Embryonic facial prominence (tissue), 1 donor: ENCODE results near the gene FXYD7.
"Not testable (repeated sequence)": the region's sequence is repeated elsewhere in the genome, so short reads cannot be mapped to it uniquely, and the experiment has no call there.

Experiments used
- DNase-seq: peaks from one replicate; pipeline ENCODE4 v3.0.0-alpha.2; 2016; ENCODE audit errors: extremely low spot score

FXYD7 gene, protein sequence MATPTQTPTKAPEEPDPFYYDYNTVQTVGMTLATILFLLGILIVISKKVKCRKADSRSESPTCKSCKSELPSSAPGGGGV

DNA sequence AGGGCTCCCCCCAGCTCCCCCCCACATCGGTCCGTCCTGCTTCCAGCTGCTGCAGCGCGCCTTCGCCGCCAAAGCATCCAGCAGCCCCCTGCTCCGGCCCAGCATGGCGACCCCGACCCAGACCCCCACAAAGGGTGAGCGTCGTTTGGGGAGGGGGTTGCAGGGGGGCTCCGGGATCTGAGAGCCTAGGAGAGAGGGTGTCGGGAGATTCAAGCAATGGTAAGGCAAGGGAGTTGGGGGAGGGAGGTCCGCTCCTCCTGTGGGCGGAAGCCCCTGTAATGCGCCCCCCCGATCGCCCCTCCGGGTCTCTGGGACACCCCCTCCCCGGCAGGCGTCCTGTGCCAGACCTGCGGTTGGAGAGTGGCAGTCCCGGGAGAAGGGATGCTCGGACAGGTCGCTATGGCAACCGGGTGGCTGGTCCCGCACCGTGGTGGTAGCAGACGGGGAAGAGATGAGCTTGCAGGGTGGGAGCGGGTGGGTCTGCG lies at the start of gene FXYD7:
Gene FXYD7, plus strand, starts transcription at position 25 of the 485 bp plus-strand sequence. Its CDS starts 79 bp downstream, at position 104.
- no peak for DNase-seq

DNA sequence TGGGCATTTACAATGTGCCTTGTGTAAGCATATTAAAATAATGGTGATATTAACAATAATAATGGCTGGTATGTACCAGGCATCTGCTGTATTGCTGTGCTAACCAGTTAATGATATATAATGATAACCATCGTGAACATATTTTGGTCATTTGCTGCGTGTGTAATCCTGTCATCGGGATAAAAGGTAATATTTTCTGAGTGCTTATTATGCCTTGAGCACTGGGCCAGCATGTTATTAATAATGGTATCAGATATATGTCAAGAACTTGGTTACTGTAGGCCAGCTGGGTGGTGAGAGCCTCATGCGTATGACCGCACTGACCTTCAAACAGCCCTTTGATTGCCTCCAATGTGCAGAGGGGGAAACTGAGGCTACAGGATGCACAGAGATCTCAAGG lies 49.6 kb upstream of the FXYD7 start:
- DNase-seq, result no peak

DNA sequence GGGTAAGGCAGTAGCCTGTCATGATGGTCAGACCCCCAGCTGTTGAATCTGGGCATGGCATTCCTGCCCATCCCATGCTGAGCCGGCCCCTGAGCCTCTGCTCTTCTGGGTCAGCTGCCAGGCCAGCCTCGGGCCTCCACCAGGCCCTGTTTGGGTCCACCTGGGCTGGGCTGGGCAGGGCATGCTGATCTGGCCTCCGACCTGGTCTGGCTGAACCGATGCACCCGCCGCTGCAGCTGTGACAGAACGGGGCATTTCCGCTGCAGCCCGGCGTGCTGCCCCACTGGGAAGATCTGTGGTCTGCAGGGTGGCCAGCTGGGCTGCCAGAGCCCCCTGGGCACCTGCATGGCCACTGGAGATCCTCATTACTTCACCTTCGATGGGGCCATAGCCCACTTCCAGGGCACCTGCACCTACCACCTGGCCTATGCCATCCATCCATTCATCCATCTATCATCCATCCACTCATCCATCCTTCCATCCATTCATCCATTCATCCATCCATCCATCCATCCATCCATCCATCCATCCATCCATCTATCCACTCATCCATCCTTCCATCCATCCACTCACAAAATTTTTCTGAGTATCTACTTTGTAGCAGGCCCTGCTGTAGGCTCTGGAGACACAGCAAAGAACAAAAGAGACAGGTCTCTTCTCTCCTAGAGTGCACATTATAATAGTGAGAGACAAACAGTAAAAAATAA lies 49.0 kb upstream of the FXYD7 start:
- no peak for DNase-seq

DNA sequence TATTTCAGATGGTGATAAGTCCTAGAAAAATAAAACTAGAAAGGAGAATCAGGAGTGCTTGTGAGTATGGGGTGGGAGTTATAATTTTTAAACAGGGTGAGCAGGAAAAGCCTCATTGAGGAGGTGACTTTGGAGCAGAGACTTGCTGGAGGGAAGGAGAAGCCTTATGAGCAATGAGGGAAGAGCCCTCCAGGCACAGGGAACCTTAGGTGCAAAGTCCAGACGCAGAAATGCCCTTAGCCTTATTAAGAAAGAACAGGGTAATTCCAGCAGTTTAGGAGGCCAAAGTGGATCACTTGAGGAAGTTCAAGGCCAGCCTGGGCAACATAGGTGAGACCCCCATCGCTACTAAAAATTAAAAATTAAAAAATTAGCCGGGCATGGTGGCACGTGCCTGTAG lies 48.4 kb upstream of the FXYD7 start:
- no peak for DNase-seq

DNA sequence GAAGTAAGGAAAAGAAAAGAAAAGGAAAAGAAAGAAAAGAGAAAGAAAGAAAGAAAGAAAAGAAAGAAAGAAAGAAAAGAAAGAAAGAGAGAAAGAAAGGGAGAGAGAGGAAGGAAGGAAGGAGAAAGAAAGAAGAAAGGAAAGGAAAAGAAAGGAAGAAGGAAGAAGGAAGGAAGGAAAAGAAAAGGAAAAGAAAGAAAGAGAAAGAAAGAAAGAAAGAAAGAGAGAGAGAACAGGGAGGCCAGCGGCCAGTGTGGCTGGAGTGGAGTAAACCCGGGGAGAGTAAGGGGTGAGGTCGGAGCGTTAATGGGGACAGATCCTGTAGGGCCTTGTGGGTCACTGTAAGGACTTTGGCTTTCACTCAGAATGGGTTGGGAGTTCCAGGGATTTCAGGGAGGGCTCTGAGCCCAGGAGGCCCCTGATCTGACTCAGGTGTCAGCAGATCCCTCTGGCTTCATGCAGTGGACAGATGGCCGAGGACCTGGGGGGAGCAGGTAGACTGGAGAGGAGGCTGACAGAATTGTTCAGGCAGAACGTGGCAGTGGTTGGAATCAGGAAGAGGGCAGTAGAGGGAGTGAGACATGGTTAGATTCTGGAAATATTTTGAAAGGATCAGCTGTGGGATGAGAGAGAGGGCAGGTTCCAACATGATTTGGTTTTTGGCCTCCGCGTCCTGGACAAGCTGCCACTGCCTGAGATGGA lies 47.2 kb upstream of the FXYD7 start:
- DNase-seq, result no peak

- no peak for DNase-seq
Observed at GRCh38 chr19:35098413-35099049, 44.5 kb upstream of the FXYD7 start.

GRCh38 chr19:35099155-35099896 lies 43.7 kb upstream of the FXYD7 start:
- DNase-seq, result no peak

GRCh38 chr19:35099897-35100275 lies 43.2 kb upstream of the FXYD7 start:
- DNase-seq, result no peak

DNA sequence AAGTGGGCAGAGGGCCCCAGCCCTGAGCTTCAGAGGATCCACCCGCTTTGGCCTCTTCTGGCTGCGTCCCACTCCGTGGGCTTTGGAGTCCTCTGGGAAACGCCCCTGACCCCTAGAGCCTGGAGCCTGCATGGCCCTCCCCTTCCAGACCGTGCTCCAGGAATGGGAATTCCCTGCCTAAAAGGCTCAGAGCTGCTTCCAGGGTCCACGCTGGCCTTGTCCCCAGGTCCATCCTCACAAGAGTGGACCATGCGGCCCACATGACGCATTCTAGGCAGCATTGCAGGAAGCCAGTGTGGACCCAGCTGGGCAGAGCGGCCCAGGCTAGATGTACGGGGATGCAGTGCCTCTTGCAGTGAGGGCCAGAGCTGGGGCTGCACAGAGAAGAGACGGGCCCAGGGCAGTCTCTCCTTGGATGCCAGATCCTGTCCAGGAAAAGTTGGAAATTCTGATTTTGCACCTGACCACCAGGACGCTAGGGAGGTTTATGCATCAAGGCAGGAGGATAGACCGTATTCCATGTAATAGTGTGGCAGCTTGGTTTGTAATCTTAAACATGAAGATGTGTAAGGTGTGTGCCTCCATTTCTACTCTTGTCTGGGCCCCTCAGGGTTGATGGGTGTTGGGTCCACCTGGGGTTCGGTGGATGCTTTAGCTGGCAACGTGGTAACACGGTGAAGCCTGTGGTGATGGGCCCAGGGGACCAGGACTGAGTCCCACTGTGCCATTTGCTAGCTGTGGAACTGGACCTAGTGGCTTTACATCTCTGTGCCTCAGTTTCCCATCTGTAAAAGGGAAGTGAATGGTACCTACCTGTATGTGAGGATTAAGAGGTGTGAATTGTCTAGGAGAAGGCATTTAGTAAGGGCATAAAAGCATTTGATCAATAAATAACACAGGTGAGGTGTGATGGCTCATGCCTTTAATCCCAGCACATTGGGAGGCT lies 42.2 kb upstream of the FXYD7 start:
- no peak for DNase-seq

DNA sequence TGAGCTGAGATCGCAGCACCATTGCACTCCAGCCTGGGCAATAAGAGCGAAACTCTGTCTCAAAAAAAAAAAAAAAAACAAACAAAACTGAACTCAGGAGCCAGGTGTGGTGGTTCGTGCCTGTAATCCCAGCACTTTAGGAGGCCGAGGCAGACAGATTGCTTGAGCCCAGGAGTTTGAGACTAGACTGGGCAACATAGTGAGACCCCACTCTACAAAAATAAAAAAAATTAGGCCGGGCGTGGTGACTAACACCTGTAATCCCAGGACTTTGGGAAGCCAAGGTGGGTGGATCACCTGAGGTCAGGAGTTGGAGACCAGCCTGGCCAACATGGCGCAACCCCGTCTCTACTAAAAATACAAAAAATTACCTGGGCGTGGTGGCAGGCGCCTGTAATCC lies 41.1 kb upstream of the FXYD7 start:
- DNase-seq, result not testable (repeated sequence)

DNA sequence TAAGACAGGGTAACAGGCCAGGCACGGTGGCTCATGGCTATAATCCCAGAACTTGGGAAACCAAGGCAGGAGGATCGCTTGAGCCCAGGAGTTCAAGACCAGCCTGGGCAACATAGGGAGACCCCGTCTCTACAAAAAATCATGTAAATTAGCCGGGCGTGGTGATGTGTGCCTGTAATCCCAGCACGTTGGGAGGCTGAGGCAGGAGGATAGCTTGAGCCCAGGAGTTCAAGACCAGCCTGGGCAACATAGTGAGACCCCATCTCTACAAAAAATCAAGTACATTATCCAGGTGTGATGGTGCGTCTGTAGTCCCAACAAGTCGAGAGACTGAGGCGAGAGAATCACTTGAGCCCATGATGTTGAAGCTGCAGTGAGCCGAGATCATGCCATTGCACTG lies 39.4 kb upstream of the FXYD7 start:
- not testable (repeated sequence) for DNase-seq

DNA sequence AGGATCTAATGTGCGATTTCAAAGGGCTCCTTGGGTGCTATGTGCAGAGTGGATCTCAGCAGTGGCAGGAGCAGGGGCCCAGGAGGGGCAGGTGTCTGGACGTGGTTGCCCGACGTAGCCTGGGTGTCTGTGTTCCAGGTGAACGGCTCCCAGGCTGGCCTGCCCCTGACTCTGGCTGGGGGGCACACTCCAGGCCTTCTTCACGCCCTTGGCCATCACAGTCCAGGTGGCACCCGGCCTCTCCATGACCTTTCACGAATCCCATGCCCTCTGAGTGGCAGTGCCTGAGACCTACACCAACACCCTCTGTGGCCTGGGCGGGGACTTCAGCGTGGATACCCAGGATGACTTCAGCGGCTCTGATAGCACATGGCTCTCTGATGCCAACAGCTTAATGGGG lies 38.7 kb upstream of the FXYD7 start:
- DNase-seq, result no peak

- no peak for DNase-seq
Observed at GRCh38 chr19:35105047-35105410, 38.0 kb upstream of the FXYD7 start.

DNA sequence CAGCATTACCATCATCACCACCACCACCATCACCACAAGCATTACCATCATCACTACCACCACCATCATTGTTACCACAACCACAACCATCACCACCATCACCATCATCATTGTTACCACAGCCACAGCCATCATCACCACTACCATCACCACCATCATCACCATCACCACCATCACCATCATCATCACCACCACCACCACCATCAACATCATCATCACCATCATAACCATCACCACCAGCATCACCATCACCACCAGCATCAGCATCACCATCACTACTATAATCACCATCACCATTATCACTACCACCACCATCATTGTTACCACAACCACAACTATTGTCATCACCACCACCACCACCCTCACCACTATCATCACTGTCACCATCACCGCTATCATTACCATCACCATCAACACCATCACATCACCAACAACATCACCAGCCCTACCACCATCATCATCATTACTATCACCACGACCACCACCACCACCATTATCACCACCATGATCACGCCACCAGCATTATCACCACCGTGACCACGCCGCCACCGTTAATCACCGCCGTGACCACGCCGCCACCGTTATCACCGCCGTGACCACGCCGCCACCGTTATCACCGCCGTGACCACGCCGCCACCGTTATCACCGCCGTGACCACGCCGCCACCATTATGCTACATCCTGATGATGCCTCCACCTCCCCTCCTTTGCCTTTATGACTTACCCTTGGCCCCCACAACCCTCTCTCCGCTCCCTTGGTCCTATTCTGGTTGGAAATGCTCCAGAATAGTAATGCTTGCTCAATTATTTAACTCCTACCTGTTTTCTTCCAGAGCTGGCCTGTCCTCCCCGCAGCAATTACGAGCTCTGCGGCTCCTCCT lies 37.4 kb upstream of the FXYD7 start:
- no peak for DNase-seq

DNA sequence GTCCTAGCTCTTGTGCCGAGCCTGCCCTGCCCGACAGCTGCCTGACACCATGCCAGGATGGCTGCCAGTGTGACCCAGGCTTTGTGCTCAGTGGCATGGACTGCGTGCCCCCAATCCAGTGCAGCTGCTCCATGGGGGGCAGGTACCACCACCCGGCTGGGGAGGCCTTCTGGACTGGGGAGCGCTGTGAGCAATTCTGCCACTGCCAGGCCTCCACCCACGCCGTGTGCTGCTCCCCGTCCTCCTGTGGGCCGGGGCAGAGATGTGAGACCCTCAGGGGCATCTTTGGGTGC lies 36.8 kb upstream of the FXYD7 start:
- DNase-seq, result no peak

DNA sequence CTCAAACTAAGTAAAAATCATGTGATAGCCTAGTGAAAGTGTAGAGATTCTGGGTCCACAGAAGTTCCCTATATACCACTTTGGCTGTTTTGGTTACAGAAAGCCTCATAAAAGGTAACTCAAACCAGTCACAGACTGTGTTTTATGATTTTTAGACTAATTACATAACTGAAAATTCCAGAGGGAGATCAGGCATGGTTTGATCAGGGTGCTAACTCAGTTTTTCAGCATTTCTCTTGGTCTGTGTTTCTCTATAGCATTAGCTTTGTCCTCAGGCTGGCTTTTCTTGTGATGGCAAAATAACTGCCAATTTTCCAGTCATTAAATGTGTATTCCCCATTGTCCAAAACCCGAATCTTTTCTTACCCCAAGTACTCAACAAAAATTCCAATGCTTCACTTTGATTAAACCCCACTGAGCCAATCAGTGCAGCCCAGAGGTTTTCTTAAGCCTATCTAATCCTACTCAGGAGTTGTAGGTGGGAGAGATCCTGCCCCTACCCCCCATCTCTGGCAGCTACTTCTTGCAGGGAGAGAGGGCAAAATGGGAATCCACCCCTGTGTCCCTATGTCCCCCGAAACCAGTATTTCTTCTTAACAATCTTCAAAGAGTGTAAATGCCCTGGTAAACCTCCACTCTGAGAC lies 36.0 kb upstream of the FXYD7 start:
- DNase-seq, result no peak

GRCh38 chr19:35107545-35107944 lies 35.5 kb upstream of the FXYD7 start:
- no peak for DNase-seq

DNA sequence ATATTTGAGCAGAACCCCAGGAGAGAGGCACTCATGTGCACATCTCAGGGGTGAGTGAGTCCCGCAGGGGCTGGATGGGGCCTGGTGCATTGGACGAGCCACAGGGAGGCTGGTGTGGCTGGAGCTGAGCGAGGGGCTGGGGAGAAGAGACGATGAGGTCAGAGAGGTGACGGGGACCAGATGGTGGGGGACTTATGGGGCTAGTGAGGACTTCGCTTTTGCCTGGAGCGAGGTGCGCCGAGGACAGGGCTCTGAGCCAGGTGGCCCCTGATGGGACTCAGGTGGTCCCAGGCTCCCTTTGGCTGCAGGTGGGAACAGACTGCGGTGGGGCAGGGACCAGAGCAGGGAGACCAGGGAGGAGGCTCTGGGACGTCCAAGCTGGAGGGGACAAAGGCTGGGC lies 34.3 kb upstream of the FXYD7 start:
- DNase-seq, result no peak

GRCh38 chr19:35109395-35110112 lies 33.5 kb upstream of the FXYD7 start:
- DNase-seq, result no peak
